ENCODE data around the gene SEC24C. TPM values are rescaled to one million over a fixed set of nuclear protein-coding genes. Genes with fewer than 3 reads are reported as not detected.
A peak's percentile ranks its signal among the peaks of the same experiment; 100 is the strongest.

Gene SEC24C, protein sequence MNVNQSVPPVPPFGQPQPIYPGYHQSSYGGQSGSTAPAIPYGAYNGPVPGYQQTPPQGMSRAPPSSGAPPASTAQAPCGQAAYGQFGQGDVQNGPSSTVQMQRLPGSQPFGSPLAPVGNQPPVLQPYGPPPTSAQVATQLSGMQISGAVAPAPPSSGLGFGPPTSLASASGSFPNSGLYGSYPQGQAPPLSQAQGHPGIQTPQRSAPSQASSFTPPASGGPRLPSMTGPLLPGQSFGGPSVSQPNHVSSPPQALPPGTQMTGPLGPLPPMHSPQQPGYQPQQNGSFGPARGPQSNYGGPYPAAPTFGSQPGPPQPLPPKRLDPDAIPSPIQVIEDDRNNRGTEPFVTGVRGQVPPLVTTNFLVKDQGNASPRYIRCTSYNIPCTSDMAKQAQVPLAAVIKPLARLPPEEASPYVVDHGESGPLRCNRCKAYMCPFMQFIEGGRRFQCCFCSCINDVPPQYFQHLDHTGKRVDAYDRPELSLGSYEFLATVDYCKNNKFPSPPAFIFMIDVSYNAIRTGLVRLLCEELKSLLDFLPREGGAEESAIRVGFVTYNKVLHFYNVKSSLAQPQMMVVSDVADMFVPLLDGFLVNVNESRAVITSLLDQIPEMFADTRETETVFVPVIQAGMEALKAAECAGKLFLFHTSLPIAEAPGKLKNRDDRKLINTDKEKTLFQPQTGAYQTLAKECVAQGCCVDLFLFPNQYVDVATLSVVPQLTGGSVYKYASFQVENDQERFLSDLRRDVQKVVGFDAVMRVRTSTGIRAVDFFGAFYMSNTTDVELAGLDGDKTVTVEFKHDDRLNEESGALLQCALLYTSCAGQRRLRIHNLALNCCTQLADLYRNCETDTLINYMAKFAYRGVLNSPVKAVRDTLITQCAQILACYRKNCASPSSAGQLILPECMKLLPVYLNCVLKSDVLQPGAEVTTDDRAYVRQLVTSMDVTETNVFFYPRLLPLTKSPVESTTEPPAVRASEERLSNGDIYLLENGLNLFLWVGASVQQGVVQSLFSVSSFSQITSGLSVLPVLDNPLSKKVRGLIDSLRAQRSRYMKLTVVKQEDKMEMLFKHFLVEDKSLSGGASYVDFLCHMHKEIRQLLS
- polyA plus RNA-seq (2012; rRNA removed), result 73.6 and 99.2 TPM in 2 replicates
- 41.4 and 52.7 TPM in 2 replicates for polyA plus RNA-seq (2012; cell fraction: cytosol; rRNA removed)
- polyA plus RNA-seq (2012; cell fraction: nucleus; rRNA removed), result 160 and 238 TPM in 2 replicates

GRCh38 chr10:73743905-73744663 lies at the start of gene SEC24C:
TSS of gene SEC24C (plus strand) at chr10:73744372. CDS start at chr10:73746833, 2,461 bp downstream.
- H3K27me3 ChIP-seq (ENCODE audit: insufficient read depth), result no peaks in the 10 kb centered on the region
- H3K27ac ChIP-seq (ENCODE audit: low read depth in 2 of 2, low read length in 1 of 2), result peak within 1 kb of the TSS; percentile 91
- peak within 1 kb of the TSS; percentile 77 to 90 for H3K4me3 ChIP-seq (ENCODE audit: low read depth in 2 of 2, low read length in 1 of 2)
- no peaks in the 10 kb centered on the region; the same call in 1 of the 2 replicates for H4K20me1 ChIP-seq (ENCODE audit: insufficient read depth)
- peak within 1 kb of the TSS; percentile 77 for H2AFZ ChIP-seq (ENCODE audit: low read depth)
- H3K79me2 ChIP-seq (ENCODE audit: insufficient read depth), result peaks cover 66% of the 10 kb centered on the region
- peak within 1 kb of the TSS; percentile 74 for H3K4me2 ChIP-seq
- no peaks in the 10 kb centered on the region for H3K9me2 ChIP-seq
- CTCF ChIA-PET, result interaction anchor here (0.6 to 1.0 kb wide), 5 partner anchors 14 to 1998 kb away, joined by 3 read pairs; partner anchors contain the start of gene ZSWIM8
- peak; percentile 93 for DNase-seq
- WGBS (ENCODE audit: low lambda C conversion rate), result 2% methylated on average over 32 of the region's 36 CpGs
- H3K36me3 ChIP-seq (replicated peaks in 1 of 2; ENCODE audit: control insufficient read depth in 1 of 2, insufficient read depth in 2 of 2, low read length in 1 of 2), result peaks cover 14 to 25% of the 10 kb centered on the region in 2 experiments
- H3F3A ChIP-seq (replicated peaks; ENCODE audit: insufficient read depth), result no peaks in the 10 kb centered on the region
- peaks cover 0 to 9% of the 10 kb centered on the region in 2 experiments; a peak in 2 of 4 replicates for H3K4me1 ChIP-seq (ENCODE audit: control insufficient read depth in 1 of 2, insufficient read depth in 2 of 2, low read depth in 1 of 2, low read length in 1 of 2)
- H3K9me3 ChIP-seq, result no peaks in the 10 kb centered on the region
- H3K9ac ChIP-seq, result peak within 1 kb of the TSS; percentile 91
- POLR2A ChIA-PET, result interaction anchor here (1.0 to 4.9 kb wide), 6 partner anchors 11 to 96 kb away, joined by 3 to 29 read pairs (median 7); a partner anchor contains a TSS
- TF ChIP-seq MXI1 (IDR thresholded peaks at IDR 0.05; ENCODE audit: low read depth, low read length) (peak; percentile 76; the same call in 1 of the 2 replicates), CTCF (IDR thresholded peaks at IDR 0.05) (0 out of 2 replicates have a peak, but pooled peaks have one; percentile 8), TAF1 (IDR thresholded peaks at IDR 0.05; ENCODE audit: borderline replicate concordance, low read depth, low read length) (peak; percentile 93), YY1 (IDR thresholded peaks at IDR 0.05; ENCODE audit: low read depth) (peak; percentile 95), EP300 (IDR thresholded peaks at IDR 0.05; ENCODE audit: borderline replicate concordance in 1 of 2, low read depth in 1 of 2, low read length in 1 of 2) (peak in 1 of 2 experiments; percentile 10; a peak in 1 of 4 replicates), NRF1 (IDR thresholded peaks at IDR 0.05; ENCODE audit: low read depth, low read length) (peak; percentile 86), RCOR1 (IDR thresholded peaks at IDR 0.05; ENCODE audit: low read length) (peak; percentile 12; the same call in 1 of the 2 replicates), RAD21 (IDR thresholded peaks at IDR 0.05; ENCODE audit: low read length) (no peak), JUND (IDR thresholded peaks at IDR 0.05) (no peak), ELF1 (IDR thresholded peaks at IDR 0.05) (peak; percentile 88), CHD2 (IDR thresholded peaks at IDR 0.05; ENCODE audit: low read length, partially characterized antibody) (peak; percentile 67), POLR2AphosphoS5 (IDR thresholded peaks at IDR 0.05; ENCODE audit: low read depth, low read length) (peak; percentile 90), FOSL2 (IDR thresholded peaks at IDR 0.05; ENCODE audit: borderline replicate concordance, low read depth) (no peak), SIN3A (IDR thresholded peaks at IDR 0.05; ENCODE audit: borderline replicate concordance, low read depth, low read length) (peak; percentile 50; the same call in 1 of the 2 replicates), GABPA (IDR thresholded peaks at IDR 0.05; ENCODE audit: low read depth) (peak; percentile 93)
- TF ChIP-seq, protein P1, sequence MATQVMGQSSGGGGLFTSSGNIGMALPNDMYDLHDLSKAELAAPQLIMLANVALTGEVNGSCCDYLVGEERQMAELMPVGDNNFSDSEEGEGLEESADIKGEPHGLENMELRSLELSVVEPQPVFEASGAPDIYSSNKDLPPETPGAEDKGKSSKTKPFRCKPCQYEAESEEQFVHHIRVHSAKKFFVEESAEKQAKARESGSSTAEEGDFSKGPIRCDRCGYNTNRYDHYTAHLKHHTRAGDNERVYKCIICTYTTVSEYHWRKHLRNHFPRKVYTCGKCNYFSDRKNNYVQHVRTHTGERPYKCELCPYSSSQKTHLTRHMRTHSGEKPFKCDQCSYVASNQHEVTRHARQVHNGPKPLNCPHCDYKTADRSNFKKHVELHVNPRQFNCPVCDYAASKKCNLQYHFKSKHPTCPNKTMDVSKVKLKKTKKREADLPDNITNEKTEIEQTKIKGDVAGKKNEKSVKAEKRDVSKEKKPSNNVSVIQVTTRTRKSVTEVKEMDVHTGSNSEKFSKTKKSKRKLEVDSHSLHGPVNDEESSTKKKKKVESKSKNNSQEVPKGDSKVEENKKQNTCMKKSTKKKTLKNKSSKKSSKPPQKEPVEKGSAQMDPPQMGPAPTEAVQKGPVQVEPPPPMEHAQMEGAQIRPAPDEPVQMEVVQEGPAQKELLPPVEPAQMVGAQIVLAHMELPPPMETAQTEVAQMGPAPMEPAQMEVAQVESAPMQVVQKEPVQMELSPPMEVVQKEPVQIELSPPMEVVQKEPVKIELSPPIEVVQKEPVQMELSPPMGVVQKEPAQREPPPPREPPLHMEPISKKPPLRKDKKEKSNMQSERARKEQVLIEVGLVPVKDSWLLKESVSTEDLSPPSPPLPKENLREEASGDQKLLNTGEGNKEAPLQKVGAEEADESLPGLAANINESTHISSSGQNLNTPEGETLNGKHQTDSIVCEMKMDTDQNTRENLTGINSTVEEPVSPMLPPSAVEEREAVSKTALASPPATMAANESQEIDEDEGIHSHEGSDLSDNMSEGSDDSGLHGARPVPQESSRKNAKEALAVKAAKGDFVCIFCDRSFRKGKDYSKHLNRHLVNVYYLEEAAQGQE (IDR thresholded peaks at IDR 0.05; ENCODE audit: low read depth, low read length), result peak; percentile 6; the same call in 1 of the 2 replicates
- TF ChIP-seq, protein P2, sequence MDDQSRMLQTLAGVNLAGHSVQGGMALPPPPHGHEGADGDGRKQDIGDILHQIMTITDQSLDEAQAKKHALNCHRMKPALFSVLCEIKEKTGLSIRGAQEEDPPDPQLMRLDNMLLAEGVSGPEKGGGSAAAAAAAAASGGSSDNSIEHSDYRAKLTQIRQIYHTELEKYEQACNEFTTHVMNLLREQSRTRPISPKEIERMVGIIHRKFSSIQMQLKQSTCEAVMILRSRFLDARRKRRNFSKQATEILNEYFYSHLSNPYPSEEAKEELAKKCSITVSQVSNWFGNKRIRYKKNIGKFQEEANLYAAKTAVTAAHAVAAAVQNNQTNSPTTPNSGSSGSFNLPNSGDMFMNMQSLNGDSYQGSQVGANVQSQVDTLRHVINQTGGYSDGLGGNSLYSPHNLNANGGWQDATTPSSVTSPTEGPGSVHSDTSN (IDR thresholded peaks at IDR 0.05), result peak; percentile 3; the same call in 1 of the 2 replicates
- TF ChIP-seq, protein P3, sequence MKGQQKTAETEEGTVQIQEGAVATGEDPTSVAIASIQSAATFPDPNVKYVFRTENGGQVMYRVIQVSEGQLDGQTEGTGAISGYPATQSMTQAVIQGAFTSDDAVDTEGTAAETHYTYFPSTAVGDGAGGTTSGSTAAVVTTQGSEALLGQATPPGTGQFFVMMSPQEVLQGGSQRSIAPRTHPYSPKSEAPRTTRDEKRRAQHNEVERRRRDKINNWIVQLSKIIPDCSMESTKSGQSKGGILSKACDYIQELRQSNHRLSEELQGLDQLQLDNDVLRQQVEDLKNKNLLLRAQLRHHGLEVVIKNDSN (IDR thresholded peaks at IDR 0.05; ENCODE audit: borderline replicate concordance, low read depth), result no peak; the same call in 1 of the 2 replicates
- TF ChIP-seq, protein P4, sequence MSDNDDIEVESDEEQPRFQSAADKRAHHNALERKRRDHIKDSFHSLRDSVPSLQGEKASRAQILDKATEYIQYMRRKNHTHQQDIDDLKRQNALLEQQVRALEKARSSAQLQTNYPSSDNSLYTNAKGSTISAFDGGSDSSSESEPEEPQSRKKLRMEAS (IDR thresholded peaks at IDR 0.05; ENCODE audit: low read depth), result peak; percentile 64; the same call in 1 of the 2 replicates
